PFSK-1 (cell line): ENCODE measurements around the gene NLGN4X.

Experiments
- FOXP2 ChIP-seq: optimal IDR thresholded peaks from 2 replicates; pipeline ENCODE3; 2011; ENCODE audit warnings: borderline replicate concordance, control low read depth, inconsistent platforms; ENCODE audit not compliant: insufficient read depth; ENCODE audit errors: extremely low read length, extremely low read depth
- POLR2AphosphoS5 ChIP-seq: IDR thresholded peaks from 2 replicates; pipeline ENCODE4 v1.6.1; 2012; ENCODE audit warnings: low read depth, mild to moderate bottlenecking, control low read depth, low read length, moderate library complexity
- SIN3A ChIP-seq: IDR thresholded peaks from 2 replicates; pipeline ENCODE4 v1.6.1; 2012; ENCODE audit warnings: mild to moderate bottlenecking, low read length, moderate library complexity, borderline replicate concordance; ENCODE audit not compliant: insufficient read depth
- TAF1 ChIP-seq: IDR thresholded peaks from 2 replicates; pipeline ENCODE4 v1.6.1; 2012; ENCODE audit warnings: low read length, control low read depth, borderline replicate concordance; ENCODE audit not compliant: insufficient read depth
- TF ChIP-seq, protein P1 (sequence below), 2 experiments: IDR thresholded peaks; 2 replicates each; pipeline versions ENCODE4 v1.6.1 to v1.8.0; 2011 to 2012; ENCODE audit warnings: low read depth in 2 of 2, low read length in 2 of 2, control low read depth in 1 of 2, inconsistent platforms in 1 of 2, mild to moderate bottlenecking in 1 of 2, moderate library complexity in 1 of 2; ENCODE audit not compliant: insufficient read depth in 1 of 2

DNA sequence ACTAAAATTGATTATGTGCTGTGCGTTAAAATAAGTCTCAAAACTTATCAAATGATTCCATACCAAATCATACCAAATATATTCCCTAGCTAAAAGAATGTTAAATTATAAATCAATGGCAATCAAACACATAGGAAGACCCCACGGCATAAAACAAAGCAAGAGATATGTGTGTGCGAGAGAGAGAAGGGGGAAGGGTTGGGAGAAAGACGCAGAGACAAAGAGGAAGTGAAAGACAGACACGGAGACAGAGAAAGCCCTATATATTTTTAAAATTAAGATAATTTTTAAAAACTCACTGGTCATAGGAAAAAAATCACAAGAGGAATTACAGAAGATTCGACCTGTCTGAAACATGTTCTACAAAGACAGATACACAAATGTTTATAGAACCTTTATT lies 371.4 kb downstream of the NLGN4X start:
- TF ChIP-seq, protein P1, sequence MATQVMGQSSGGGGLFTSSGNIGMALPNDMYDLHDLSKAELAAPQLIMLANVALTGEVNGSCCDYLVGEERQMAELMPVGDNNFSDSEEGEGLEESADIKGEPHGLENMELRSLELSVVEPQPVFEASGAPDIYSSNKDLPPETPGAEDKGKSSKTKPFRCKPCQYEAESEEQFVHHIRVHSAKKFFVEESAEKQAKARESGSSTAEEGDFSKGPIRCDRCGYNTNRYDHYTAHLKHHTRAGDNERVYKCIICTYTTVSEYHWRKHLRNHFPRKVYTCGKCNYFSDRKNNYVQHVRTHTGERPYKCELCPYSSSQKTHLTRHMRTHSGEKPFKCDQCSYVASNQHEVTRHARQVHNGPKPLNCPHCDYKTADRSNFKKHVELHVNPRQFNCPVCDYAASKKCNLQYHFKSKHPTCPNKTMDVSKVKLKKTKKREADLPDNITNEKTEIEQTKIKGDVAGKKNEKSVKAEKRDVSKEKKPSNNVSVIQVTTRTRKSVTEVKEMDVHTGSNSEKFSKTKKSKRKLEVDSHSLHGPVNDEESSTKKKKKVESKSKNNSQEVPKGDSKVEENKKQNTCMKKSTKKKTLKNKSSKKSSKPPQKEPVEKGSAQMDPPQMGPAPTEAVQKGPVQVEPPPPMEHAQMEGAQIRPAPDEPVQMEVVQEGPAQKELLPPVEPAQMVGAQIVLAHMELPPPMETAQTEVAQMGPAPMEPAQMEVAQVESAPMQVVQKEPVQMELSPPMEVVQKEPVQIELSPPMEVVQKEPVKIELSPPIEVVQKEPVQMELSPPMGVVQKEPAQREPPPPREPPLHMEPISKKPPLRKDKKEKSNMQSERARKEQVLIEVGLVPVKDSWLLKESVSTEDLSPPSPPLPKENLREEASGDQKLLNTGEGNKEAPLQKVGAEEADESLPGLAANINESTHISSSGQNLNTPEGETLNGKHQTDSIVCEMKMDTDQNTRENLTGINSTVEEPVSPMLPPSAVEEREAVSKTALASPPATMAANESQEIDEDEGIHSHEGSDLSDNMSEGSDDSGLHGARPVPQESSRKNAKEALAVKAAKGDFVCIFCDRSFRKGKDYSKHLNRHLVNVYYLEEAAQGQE (IDR thresholded peaks at IDR 0.05; ENCODE audit: insufficient read depth in 1 of 2, low read depth in 2 of 2, low read length in 2 of 2), result no peak
- TF ChIP-seq POLR2AphosphoS5 (no peak), TAF1 (no peak), SIN3A (no peak), FOXP2 (no peak)
